ENCODE results near the gene TTYH1.
A peak's percentile ranks its signal among the peaks of the same experiment; 100 is the strongest.
"Not testable (repeated sequence)": the region's sequence is repeated elsewhere in the genome, so short reads cannot be mapped to it uniquely, and the experiment has no call there.

The TTYH1 gene

DNA sequence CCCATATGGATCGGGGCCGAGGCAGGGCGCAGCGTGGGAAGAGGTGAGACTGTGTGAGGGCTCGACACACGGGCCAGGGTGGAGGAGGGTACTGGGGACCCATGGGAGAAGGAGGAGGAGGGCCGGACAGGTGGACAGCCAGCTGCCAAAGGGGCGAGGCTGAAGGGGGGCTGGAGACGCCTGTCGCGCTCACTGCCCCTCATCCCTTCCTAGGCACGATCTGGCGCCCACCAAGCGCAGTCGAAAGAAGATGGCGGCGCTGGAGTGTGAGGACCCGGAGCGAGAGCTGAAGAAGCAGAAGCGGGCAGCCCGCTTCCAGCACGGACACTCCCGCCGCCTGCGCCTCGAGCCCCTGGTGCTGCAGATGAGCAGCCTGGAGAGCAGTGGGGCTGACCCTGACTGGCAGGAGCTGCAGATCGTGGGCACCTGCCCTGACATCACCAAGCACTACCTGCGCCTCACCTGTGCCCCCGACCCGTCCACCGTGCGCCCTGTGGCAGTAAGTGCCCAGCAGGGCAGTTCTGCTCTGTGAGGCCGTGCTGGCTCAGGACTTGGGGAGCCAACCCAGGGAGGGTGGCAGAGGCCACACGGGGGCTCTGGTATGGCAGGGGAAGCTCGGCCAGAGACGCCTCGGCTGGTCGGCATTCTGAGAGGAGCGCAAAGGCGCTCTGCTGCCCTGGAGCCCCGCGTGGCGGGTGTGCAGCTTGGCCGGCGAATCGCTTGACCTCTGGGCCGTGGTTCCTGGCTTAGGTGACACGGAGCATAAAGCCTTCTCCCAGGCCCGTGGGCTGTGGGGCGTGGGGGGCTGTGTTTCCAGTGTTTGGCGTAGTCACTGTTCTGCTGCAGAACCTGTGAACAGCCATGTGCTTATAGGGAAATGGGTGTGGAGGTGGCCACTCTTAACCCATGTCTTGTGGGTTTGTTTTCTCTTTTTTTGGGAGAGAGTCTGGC lies 41.4 kb downstream of the TTYH1 start:
- FAIRE-seq = no peak
- no peak for DNase-seq (ENCODE audit: extremely low spot score, insufficient read length, low read depth)

DNA sequence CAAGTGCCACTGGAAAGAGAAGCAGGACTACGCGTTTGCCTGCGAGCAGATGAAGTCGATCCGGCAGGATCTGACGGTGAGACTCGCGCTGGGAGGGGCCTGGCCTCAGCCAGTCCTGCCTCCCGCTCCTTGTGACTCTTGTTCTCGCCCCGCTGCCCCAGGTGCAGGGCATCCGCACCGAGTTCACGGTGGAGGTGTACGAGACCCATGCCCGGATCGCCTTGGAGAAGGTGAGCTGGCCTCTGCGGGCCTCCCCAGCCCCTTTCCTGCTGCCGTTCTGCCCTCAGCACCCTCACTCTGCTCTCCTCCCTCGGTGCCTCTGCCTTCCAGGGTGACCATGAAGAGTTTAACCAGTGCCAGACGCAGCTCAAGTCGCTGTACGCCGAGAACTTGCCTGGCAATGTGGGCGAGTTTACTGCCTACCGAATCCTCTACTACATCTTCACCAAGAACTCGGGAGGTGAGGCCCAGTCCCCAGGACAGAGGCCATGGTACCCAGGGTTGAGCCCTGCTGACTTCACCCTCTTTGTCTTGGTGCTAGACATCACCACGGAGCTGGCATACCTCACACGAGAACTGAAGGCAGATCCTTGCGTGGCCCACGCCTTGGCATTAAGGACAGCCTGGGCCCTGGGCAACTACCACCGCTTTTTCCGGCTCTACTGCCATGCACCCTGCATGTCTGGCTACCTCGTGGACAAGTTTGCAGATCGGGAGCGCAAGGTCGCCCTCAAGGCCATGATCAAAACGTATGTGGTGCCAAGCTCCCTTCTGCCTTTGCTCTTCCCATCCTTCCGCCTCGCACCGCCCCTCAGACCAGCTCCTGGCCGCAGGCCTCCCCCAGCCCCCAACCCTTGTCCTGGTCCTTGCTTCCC lies 42.7 kb downstream of the TTYH1 start:
- no peak for FAIRE-seq
- no peak for DNase-seq (ENCODE audit: extremely low spot score, insufficient read length, low read depth)

DNA sequence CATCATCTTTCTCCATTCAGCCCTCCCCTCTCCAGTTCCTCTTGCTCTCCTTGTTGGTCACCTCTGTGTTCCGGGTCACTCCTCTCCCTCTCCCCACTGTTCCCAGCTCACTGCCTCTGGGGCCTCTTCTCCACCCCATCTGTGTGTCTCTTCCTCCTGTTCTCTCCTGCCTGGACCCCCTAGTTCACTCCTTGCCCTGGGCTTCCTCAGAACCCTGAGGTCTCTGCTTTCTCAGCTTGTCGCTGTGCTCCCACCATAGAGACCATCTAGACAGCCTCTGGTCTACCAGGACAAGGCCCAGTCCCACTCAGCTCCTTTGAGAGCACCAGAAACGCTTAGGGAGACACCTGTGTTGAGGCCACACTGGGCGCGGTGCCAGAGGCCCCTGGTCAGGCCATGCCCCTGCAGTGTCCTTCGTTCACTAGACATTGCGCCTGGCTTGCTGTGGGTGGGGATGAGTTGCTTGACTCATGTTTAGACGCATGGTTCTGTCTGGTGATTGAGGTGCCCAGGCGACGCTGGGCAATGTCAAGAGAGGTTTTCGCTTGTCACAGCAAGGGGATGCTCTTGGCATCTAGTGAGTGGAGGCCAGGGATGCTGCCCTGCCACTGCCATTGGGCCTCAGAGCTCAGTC lies 43.5 kb downstream of the TTYH1 start:
- DNase-seq (ENCODE audit: extremely low spot score, insufficient read length, low read depth) (no peak), FAIRE-seq (no peak)

DNA sequence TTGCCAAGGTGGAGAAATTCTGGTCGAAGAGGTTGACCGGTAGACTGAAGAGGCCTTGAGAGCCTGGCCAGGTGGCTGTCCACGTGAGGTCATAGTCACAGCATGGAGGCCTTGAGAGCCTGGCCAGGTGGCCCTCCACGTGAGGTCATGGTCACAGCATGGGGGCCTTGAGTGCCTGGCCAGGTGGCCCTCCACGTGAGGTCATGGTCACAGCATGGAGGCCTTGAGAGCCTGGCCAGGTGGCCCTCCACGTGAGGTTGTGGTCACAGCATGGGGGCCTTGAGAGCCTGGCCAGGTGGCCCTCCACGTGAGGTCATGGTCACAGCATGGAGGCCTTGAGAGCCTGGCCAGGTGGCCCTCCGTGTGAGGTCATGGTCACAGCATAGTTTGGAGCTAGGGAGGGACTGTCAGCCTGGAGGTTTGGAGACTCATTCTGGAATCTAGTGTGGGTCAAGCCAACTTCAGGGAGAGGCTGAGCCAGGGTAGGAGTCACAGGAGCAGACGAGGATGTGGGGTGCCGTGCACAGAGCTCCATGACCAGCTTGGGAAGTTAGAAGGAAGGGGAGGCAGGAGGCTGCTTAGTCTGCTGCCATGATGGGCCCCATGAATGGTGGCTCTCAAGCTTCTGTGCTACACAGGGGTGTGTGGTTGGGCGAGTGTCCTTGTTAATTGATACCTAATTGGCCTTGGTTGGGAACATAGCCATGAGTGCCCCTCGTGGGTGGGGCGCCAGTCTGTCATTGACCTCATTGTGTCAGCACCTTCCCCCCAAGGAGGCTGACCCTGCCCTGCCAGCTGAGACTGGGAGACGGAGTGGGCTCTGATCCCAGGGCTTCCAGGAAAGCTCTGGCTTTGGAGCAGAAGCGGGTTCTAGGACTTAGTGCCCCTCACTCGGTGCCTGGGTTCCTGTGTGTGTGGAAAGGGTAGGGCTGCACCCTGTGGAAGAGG lies 44.3 kb downstream of the TTYH1 start:
- DNase-seq (ENCODE audit: extremely low spot score, insufficient read length, low read depth) = no peak
- FAIRE-seq = no peak

DNA sequence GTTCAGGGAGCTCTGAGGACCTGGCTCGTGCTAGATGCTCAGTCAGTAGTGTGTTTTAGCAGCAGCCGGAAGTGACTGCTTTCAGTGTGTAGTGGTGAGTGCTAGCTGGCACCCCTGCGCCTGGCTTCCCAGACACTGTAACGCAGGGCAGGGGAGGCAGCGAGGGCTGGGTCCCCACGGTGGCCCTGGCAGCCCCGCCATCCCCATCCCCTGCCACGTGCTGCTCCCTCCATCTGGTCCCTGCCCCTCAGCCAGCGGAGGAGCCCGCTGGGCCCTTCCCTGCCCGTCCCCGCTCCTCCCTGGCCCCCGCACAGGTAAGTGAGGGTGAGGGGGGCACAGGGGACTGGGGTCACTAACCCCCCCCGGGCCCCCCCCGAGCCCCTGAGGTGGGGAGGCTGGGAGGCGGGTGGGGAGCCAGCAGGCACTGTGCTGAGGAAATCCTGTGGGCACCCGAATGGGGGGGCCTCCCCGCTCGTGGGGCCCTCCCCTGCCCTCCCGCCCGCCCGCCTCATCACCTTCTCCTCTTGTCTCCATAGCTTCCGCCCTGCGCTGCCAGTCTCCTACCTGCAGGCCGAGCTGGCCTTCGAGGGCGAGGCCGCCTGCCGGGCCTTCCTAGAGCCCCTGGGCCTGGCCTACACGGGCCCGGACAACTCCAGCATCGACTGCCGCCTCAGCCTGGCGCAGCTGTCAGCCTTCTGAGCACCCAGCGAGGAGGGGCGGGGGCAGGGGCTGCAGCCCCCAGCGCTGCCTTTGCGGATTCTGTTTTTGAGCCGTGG lies 45.2 kb downstream of the TTYH1 start:
- FAIRE-seq (no peak), DNase-seq (ENCODE audit: extremely low spot score, insufficient read length, low read depth) (no peak)

DNA sequence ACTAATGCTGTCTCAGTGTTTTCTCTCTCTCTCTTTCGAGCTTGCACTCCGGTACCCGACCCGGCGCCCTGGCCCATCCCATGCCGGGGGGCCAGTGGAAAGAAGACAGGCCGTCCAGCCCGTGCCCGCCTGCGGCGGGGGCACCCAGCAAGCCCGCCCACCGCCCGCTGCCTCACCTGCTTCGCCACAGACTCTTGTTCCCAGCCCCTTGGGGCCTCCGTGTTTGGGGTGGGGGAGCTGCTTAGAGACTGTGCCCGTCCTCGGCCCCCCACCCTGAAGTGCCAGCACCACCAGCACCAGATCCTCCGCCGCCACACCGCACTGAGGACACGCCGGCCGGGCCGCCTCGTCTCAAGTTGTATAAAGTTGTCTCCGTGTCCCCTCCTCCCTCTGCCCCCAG lies 45.9 kb downstream of the TTYH1 start:
- FAIRE-seq (no peak), DNase-seq (ENCODE audit: extremely low spot score, insufficient read length, low read depth) (no peak)

DNA sequence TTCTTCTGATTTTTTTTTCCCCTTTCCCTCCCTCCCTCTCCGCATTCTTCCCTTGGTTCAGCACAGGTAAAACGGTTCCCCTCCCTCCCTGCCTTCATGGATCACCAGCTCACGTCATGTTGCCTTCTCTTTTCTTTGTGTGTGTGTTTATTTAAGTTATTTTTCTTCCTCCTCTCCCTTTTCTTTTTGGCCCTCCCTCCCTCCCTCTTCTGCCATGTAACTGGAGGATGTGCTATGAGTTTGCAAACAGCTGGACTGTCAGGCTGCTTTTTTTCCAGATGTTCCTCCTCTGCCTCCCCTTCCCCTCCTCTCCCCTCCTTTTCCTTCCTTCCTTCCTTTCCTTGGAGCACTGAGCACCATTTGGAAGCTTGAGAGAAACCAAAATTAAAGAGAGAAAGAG lies 46.3 kb downstream of the TTYH1 start:
- DNase-seq (ENCODE audit: extremely low spot score, insufficient read length, low read depth) = no peak
- no peak for FAIRE-seq

DNA sequence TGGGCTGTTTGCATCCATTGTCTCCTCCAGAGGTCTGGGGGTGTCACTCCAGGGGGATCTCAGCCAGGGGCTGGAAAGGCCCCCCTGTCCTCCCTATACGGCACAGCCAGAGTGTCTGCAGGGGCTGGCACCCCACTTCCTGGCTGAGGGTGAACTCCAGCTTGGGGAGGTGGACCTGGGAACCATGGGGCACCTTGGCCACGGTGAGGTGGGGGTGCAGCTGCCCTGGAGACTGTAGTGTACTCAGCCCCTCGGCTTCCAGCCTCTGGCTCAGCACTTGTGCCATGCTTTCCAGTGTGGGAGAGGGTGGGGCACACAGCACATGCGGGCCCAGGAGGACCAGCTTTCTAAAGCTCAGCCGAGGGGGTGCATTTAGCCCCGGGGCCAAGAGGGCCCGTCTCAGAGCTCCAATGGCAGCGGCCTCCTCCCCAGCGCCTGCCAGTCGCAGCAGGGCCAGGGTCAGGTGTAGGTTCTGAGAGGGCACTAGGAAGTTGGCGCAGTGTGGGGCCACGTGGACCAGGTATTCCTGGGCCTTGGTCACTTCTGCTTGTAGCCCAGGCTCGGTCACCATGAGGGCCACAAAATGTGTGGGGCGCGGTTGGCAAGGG lies 46.9 kb downstream of the TTYH1 start:
- DNase-seq (ENCODE audit: extremely low spot score, insufficient read length, low read depth) (no peak), FAIRE-seq (no peak)

DNA sequence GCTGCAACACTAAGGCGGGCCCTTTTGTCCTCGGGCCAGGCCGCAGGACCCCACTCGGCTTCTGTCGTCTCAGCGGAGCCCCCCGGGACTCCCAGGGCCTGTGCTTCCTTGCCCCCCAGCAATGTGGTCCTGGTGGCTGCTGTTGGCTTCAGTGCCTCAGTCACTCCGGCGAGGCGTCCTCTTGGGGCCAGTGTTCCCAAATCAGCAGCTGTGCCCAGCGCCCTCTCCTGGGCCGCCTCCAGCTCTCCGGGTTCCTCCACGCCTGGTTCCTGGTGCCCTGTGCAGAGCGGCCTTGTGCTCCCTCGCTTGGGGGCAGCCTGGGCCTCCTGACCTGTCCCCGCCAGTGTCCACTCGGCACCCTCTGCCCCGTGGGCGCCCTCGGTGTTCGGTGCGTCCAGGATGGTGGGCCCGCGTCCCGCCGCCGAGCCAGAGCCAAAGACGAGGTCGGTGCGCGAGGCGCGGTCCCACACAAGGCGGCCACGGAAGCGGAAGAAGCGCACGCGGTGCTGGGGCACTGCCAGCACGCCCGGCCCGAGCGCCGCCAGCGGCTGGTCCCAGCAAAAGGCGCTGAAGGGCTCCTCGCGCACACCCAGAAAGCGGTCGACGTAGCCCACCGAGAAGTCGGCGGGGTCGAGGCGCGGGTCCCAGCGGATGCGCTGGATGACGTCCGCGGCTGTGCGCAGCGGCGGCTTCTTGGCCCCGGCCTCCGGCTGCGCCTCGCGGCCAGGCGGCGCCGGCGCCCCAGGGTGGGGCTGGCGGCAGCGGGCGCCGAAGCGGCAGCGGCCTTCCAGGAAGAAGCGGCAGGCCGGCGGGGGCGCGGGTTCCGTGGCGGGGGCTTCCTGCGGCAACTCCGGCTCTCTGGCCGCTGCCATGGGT lies 47.6 kb downstream of the TTYH1 start:
- DNase-seq (ENCODE audit: extremely low spot score, insufficient read length, low read depth) (no peak), FAIRE-seq (peak; percentile 63)

DNA sequence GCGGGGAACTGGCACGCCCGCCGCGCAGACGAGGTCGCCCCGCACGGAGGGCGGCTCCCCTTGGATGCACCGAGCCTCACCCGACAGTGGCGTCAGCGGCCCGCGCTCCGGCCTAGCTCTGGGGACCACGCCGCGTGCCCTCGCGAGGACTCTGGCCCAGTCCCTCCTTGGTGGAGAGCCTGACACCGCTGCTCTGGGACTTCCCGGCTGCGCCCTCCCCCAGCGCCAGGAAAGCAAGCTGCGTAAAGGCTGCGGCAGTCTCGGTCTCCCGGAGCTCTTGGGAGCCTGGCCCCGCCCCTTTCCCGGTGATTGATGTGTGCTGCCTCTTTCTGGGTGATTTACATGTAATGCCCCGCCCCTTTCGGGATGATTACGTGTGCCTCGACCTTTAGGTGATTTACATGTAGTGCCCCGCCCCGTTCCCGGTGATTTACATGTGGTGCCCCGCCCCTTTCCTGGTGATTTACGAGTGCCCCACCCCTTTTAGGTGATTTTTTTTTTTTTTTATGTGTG lies 48.3 kb downstream of the TTYH1 start, which contains the start of gene LENG9:
TSS of gene LENG9 (minus strand) at position 248 of the 513 bp plus-strand sequence. CDS start 252 bp downstream, outside the sequence.
- FAIRE-seq (no peak), DNase-seq (ENCODE audit: extremely low spot score, insufficient read length, low read depth) (peak; percentile 68)

DNA sequence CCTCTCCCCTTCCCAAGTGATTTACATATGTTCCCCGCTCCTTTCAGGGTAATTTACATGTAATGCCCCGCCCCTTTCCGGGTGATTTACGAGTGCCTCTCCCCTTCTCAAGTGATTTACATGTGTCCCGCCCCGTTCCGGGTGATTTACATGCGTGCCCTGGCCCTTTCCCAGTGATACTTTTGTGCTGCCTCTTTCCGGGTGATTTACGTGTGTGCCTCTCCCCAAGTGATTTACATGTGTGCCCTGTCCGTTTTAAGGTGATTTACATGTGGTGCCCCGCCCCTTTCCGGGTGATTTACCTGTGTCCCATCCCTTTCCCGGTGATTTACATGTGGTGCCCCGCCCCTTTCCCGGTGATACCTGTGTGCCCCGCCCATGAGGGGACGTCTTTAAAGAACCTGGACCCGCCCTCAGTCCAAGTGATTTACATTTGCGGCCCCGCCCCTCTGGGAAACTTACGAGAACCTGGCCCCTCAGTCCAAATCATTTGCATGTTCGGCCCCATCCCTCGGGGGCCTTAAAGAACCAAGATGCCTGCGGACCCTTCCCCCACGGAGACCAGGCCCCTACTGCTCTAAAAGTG lies 48.9 kb downstream of the TTYH1 start:
- peak; percentile 99 for FAIRE-seq
- no peak for DNase-seq (ENCODE audit: extremely low spot score, insufficient read length, low read depth)

DNA sequence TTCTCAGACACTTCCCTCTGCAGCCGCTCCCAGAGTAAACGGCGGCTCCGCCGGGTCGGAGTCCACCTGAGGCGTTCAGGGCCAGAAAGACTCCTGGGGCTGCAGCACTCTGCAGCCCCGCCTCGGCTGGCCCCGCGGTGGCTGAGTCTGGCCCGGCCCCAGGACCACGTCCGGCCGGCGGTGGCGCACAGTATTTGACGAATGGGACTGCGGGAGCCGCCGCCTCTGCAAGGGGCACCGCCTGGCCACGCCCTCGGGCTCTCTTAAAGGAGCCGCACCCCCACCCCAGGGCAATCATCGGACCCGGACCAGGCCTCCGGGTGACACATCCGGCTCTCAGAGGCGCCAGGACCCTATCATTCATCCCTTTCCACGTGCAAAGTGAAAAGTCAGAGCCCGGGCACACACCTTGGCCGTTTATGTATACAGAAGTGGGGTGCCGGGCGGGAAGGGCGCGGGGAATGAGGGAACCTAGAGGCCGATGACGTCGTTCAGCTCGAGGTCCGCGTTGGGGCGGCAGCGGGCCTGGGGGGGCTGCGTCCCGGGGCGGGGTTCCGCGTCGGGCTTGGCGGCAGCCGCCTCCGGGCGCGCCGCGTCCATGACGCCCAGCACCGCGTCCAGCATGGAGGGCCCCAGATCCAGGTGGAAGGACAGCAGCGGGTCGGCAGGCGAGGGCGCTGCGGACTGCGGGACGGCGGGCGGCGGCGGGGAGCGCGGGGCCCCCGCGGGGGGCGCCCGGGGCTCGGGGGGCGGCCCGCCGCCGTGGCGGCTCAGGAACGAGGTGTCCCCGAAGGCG lies 49.6 kb downstream of the TTYH1 start:
- DNase-seq (ENCODE audit: extremely low spot score, insufficient read length, low read depth) (peak; percentile 80), FAIRE-seq (no peak)

DNA sequence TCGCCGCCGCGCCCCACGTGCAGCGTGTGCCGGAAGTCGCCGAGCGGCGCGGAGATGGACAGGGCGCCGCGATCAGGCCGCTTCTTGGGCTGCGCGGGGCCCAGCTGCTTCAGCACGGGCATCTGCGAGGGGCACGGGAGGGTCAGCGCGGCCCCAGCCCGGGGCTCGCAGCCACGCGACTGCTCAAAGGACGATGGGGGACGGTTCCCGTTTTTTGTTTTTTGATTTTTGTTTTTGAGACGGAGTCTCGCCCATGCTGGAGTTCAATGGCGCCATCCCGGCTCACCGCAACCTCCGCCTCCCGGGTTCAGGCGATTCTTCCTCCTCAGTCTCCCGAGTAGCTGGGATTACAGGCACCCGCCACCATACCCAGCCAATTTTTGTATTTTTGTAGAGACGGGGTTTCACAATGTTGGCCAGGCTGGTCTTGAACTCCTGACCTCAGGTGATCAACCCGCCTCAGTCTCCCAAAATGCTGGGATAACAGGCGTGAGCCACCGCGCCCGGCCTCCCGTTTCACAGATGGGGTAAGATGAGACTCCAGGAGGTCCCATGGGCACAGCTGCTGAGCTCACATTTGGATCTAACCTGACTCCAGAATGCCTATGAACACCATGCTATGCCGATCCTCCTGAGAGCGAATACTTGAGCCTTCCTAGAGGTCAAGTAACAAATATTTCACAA lies 50.3 kb downstream of the TTYH1 start:
- FAIRE-seq (no peak), DNase-seq (ENCODE audit: extremely low spot score, insufficient read length, low read depth) (no peak)

DNA sequence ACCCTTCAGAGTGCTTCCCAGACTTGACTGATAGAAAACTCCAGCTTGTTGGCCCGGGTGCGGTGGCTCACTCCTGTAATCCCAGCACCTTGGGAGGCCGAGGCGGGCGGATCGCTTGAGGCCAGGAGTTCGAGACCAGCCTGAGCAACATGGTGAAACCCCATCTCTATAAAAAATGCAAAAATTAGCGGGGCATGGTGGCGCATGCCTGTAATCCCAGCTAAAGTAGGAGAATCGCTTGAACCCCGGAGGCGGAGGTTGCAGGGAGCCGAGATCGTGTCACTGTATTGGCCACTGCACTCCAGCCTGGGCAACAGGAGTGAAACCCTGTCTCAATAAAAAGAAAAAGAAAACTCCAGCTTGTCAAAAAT lies 50.8 kb downstream of the TTYH1 start:
- DNase-seq (ENCODE audit: extremely low spot score, insufficient read length, low read depth); FAIRE-seq: not testable (repeated sequence)

DNA sequence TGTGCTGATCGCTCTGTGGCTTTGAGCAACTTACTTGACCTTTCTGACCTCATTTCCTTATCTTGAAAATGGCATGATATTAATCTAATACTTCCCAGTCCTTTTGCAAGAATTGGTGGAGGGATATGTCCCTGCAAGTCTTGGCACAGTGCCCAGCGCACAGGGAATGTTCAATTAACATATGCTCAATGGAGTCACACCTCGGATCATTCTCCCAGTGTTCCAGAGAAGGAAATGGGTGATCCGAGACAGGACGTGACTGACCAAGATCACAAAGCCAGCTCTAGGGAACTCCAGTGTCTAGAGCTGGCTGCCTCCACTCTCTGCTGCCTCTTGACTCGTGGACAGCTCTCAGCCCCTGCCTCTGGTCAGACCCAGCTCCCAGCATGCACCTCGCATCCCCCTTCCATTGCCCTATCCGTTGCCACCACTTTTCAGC lies 54.3 kb downstream of the TTYH1 start:
- DNase-seq (ENCODE audit: extremely low spot score, insufficient read length, low read depth) (no peak), FAIRE-seq (no peak)
